ENCODE data around the gene REV3L.

The REV3L gene

GRCh38 chr6:111482188-111482958 lies 645 bp downstream of the REV3L start:
- peak overlapping the region; percentile 96 for H3K4me3 ChIP-seq (ENCODE audit: low read depth, low read length)
- H3K27me3 ChIP-seq (ENCODE audit: insufficient read depth, low read depth, severe bottlenecking): no peaks in the 10 kb centered on the region
- H3K9me3 ChIP-seq (ENCODE audit: severe bottlenecking): no peaks in the 10 kb centered on the region
- H3K36me3 ChIP-seq: peaks cover 3% of the 10 kb centered on the region
- H3K27ac ChIP-seq: peak overlapping the region; percentile 99
- DNase-seq: peak; percentile 52
- no peak for TF ChIP-seq CTCF (IDR thresholded peaks at IDR 0.05; ENCODE audit: low read depth, low read length)

GRCh38 chr6:111481836-111482187 lies 1.2 kb downstream of the REV3L start:
- H3K27ac ChIP-seq: peak overlapping the region; percentile 99
- DNase-seq: no peak
- peak overlapping the region; percentile 96 for H3K4me3 ChIP-seq (ENCODE audit: low read depth, low read length)
- H3K36me3 ChIP-seq: peaks cover 3% of the 10 kb centered on the region
- no peaks in the 10 kb centered on the region for H3K27me3 ChIP-seq (ENCODE audit: insufficient read depth, low read depth, severe bottlenecking)
- TF ChIP-seq CTCF (IDR thresholded peaks at IDR 0.05; ENCODE audit: low read depth, low read length): no peak
- H3K9me3 ChIP-seq (ENCODE audit: severe bottlenecking): no peaks in the 10 kb centered on the region

GRCh38 chr6:111480988-111481822 lies 1.8 kb downstream of the REV3L start:
- Histone ChIP-seq H3K9me3 (ENCODE audit: severe bottlenecking) (no peaks in the 10 kb centered on the region), H3K4me3 (ENCODE audit: low read depth, low read length) (peak overlapping the region; percentile 96), H3K27me3 (ENCODE audit: insufficient read depth, low read depth, severe bottlenecking) (no peaks in the 10 kb centered on the region), H3K27ac (peak overlapping the region; percentile 99), H3K36me3 (peaks cover under 1% of the 10 kb centered on the region)
- no peak for TF ChIP-seq CTCF (IDR thresholded peaks at IDR 0.05; ENCODE audit: low read depth, low read length)
- DNase-seq: no peak

GRCh38 chr6:111478749-111479148 lies 4.3 kb downstream of the REV3L start:
- no peaks in the 10 kb centered on the region for H3K9me3 ChIP-seq (ENCODE audit: severe bottlenecking)
- peak overlapping the region; percentile 39 for H3K27ac ChIP-seq
- no peak for DNase-seq
- no peak overlapping the region for H3K4me3 ChIP-seq (ENCODE audit: low read depth, low read length)
- no peak; the same call in 1 of the 2 replicates for TF ChIP-seq CTCF (IDR thresholded peaks at IDR 0.05; ENCODE audit: low read depth, low read length)
- no peaks in the 10 kb centered on the region; the same call in 1 of the 2 replicates for H3K36me3 ChIP-seq
- H3K27me3 ChIP-seq (ENCODE audit: insufficient read depth, low read depth, severe bottlenecking): no peaks in the 10 kb centered on the region

- Histone ChIP-seq H3K27me3 (ENCODE audit: insufficient read depth, low read depth, severe bottlenecking) (no peaks in the 10 kb centered on the region), H3K36me3 (no peaks in the 10 kb centered on the region; the same call in 1 of the 2 replicates), H3K27ac (no peak overlapping the region), H3K4me3 (ENCODE audit: low read depth, low read length) (no peak overlapping the region), H3K9me3 (ENCODE audit: severe bottlenecking) (no peaks in the 10 kb centered on the region)
- TF ChIP-seq CTCF (IDR thresholded peaks at IDR 0.05; ENCODE audit: low read depth, low read length): no peak
- no peak for DNase-seq
Observed at GRCh38 chr6:111478064-111478476, 4.9 kb downstream of the REV3L start.
